IgD-negative memory B cell (primary cell): ENCODE data around the gene POU2F2. TPM values are rescaled to one million over a fixed set of nuclear protein-coding genes. Genes with fewer than 3 reads are reported as not detected.

Source experiments
- H3K27ac Mint-ChIP-seq, 3 donors: one replicate each; pipeline ENCODE4 v1.8.0; 2020 to 2022; ENCODE audit warnings: mild to moderate bottlenecking in 3 of 3, mixed read lengths in 3 of 3, moderate library complexity in 1 of 3
- H3K27me3 Mint-ChIP-seq: one replicate; pipeline ENCODE4 v1.8.0; 2021; ENCODE audit warnings: mixed read lengths
- H3K36me3 Mint-ChIP-seq: one replicate; pipeline ENCODE4 v1.8.0; 2020; ENCODE audit warnings: mild to moderate bottlenecking, mixed read lengths
- H3K4me1 Mint-ChIP-seq, 3 donors: one replicate each; pipeline ENCODE4 v1.8.0; 2020 to 2022; ENCODE audit warnings: mixed read lengths in 3 of 3, mild to moderate bottlenecking in 1 of 3
- H3K4me3 Mint-ChIP-seq, 4 donors: one replicate each; pipeline ENCODE4 v1.8.0; 2020 to 2022; ENCODE audit warnings: mild to moderate bottlenecking in 4 of 4, mixed read lengths in 4 of 4, moderate library complexity in 3 of 4
- H3K9me3 Mint-ChIP-seq, 3 donors: one replicate each; pipeline ENCODE4 v1.8.0; 2020 to 2021; ENCODE audit warnings: mixed read lengths in 3 of 3, mild to moderate bottlenecking in 1 of 3
- polyA plus RNA-seq: library from polyadenylated mRNA; unstranded; fragments of 300-500 nt; fragmentation: Illumina TruSeq; gene quantifications from one replicate; pipeline ENCODE4 v1.2.3, GENCODE V29; 2021

Gene POU2F2
- polyA plus RNA-seq, 1 donor from 2014 or later, result 89.1 TPM

GRCh38 chr19:42149447-42150202 lies 17.4 kb upstream of the POU2F2 start:
- H3K9me3 Mint-ChIP-seq, result no peaks in the 10 kb centered on the region
- no peak overlapping the region for H3K27ac Mint-ChIP-seq
- H3K27me3 Mint-ChIP-seq, result no peaks in the 10 kb centered on the region
- H3K4me3 Mint-ChIP-seq, result peak overlapping the region in 1 of 4 donors; percentile 72
- peaks cover 6 to 16% (median 16%) of the 10 kb centered on the region in 3 donors for H3K4me1 Mint-ChIP-seq
- peaks cover 7% of the 10 kb centered on the region for H3K36me3 Mint-ChIP-seq

GRCh38 chr19:42148266-42148665 lies 16.0 kb upstream of the POU2F2 start:
- no peak overlapping the region for H3K4me3 Mint-ChIP-seq
- H3K27ac Mint-ChIP-seq, result peak overlapping the region in 1 of 3 donors; percentile 57

GRCh38 chr19:42143341-42144234 lies 11.3 kb upstream of the POU2F2 start:
- Mint-ChIP-seq H3K4me1 (peaks cover 1 to 4% (median 2%) of the 10 kb centered on the region in 3 donors), H3K4me3 (no peak overlapping the region), H3K9me3 (no peaks in the 10 kb centered on the region), H3K27ac (no peak overlapping the region), H3K36me3 (peaks cover 8% of the 10 kb centered on the region), H3K27me3 (no peaks in the 10 kb centered on the region)

More at GRCh38 chr19:42148266-42148665, 16.0 kb upstream of the POU2F2 start:
- no peaks in the 10 kb centered on the region for H3K9me3 Mint-ChIP-seq
- peaks cover 0 to 10% (median 10%) of the 10 kb centered on the region in 3 donors for H3K4me1 Mint-ChIP-seq
- H3K36me3 Mint-ChIP-seq, result peaks cover 7% of the 10 kb centered on the region
- H3K27me3 Mint-ChIP-seq, result no peaks in the 10 kb centered on the region

- Mint-ChIP-seq H3K27me3 (no peaks in the 10 kb centered on the region), H3K36me3 (peaks cover 3% of the 10 kb centered on the region), H3K4me1 (peaks cover 8 to 13% (median 9%) of the 10 kb centered on the region in 3 donors), H3K27ac (no peak overlapping the region), H3K9me3 (no peaks in the 10 kb centered on the region), H3K4me3 (no peak overlapping the region)
These were observed 8.0 kb upstream of the POU2F2 start for GRCh38 chr19:42140125-42140754.

- H3K4me3 Mint-ChIP-seq, result peak overlapping the region in 3 of 4 donors; percentile 41 to 69 (median 61)
- H3K27ac Mint-ChIP-seq, result peak overlapping the region; percentile 79 to 86 (median 84)
- H3K36me3 Mint-ChIP-seq, result no peaks in the 10 kb centered on the region
- no peaks in the 10 kb centered on the region for H3K27me3 Mint-ChIP-seq
- H3K9me3 Mint-ChIP-seq, result no peaks in the 10 kb centered on the region
- peaks cover 9 to 35% (median 25%) of the 10 kb centered on the region in 3 donors for H3K4me1 Mint-ChIP-seq
These were observed 2.4 kb upstream of the POU2F2 start for GRCh38 chr19:42134535-42135070.

- Mint-ChIP-seq H3K27me3 (no peaks in the 10 kb centered on the region), H3K4me1 (peaks cover 14 to 46% (median 37%) of the 10 kb centered on the region in 3 donors), H3K9me3 (no peaks in the 10 kb centered on the region), H3K27ac (peak overlapping the region; percentile 90 to 98 (median 97)), H3K4me3 (peak overlapping the region; percentile 84 to 99 (median 95)), H3K36me3 (peaks cover 7% of the 10 kb centered on the region)
These were observed 744 bp upstream of the POU2F2 start for GRCh38 chr19:42132851-42133528.

- Mint-ChIP-seq H3K4me1 (peaks cover 19 to 55% (median 50%) of the 10 kb centered on the region in 3 donors), H3K36me3 (peaks cover 8% of the 10 kb centered on the region), H3K9me3 (no peaks in the 10 kb centered on the region), H3K4me3 (peak overlapping the region; percentile 84 to 99 (median 94)), H3K27me3 (no peaks in the 10 kb centered on the region), H3K27ac (peak overlapping the region; percentile 37 to 98 (median 97))
These were observed 857 bp downstream of the POU2F2 start for GRCh38 chr19:42131149-42132029.

GRCh38 chr19:42130254-42130573 lies 2.0 kb downstream of the POU2F2 start:
- H3K27me3 Mint-ChIP-seq, result no peaks in the 10 kb centered on the region
- H3K4me1 Mint-ChIP-seq, result peaks cover 19 to 54% (median 52%) of the 10 kb centered on the region in 3 donors
- peaks cover 11% of the 10 kb centered on the region for H3K36me3 Mint-ChIP-seq

GRCh38 chr19:42129399-42130253 lies 2.6 kb downstream of the POU2F2 start:
- Mint-ChIP-seq H3K27me3 (no peaks in the 10 kb centered on the region), H3K4me3 (peak overlapping the region; percentile 84 to 99 (median 94)), H3K4me1 (peaks cover 25 to 59% (median 54%) of the 10 kb centered on the region in 3 donors), H3K27ac (peak overlapping the region; percentile 64 to 89 (median 89)), H3K36me3 (peaks cover 14% of the 10 kb centered on the region), H3K9me3 (no peaks in the 10 kb centered on the region)

More at GRCh38 chr19:42130254-42130573, 2.0 kb downstream of the POU2F2 start:
- Mint-ChIP-seq H3K9me3 (no peaks in the 10 kb centered on the region), H3K27ac (peak overlapping the region; percentile 64 to 89 (median 89)), H3K4me3 (peak overlapping the region; percentile 84 to 99 (median 94))

GRCh38 chr19:42126574-42126973 lies 5.7 kb downstream of the POU2F2 start:
- H3K27ac Mint-ChIP-seq, result peak overlapping the region; percentile 11 to 85 (median 64)

GRCh38 chr19:42125536-42125935 lies 6.7 kb downstream of the POU2F2 start:
- Mint-ChIP-seq H3K9me3 (no peaks in the 10 kb centered on the region), H3K36me3 (peaks cover 16% of the 10 kb centered on the region), H3K4me3 (peak overlapping the region in 3 of 4 donors; percentile 30 to 92 (median 81)), H3K27me3 (no peaks in the 10 kb centered on the region), H3K4me1 (peaks cover 43 to 73% (median 66%) of the 10 kb centered on the region in 3 donors), H3K27ac (peak overlapping the region; percentile 21 to 98 (median 64))

More at GRCh38 chr19:42126574-42126973, 5.7 kb downstream of the POU2F2 start:
- peaks cover 16% of the 10 kb centered on the region for H3K36me3 Mint-ChIP-seq
- peak overlapping the region; percentile 30 to 92 (median 72) for H3K4me3 Mint-ChIP-seq
- peaks cover 37 to 70% (median 67%) of the 10 kb centered on the region in 3 donors for H3K4me1 Mint-ChIP-seq
- H3K9me3 Mint-ChIP-seq, result no peaks in the 10 kb centered on the region
- H3K27me3 Mint-ChIP-seq, result no peaks in the 10 kb centered on the region

GRCh38 chr19:42124386-42124901 lies 7.8 kb downstream of the POU2F2 start:
- no peaks in the 10 kb centered on the region for H3K27me3 Mint-ChIP-seq
- H3K9me3 Mint-ChIP-seq, result no peaks in the 10 kb centered on the region
- peaks cover 46 to 67% (median 65%) of the 10 kb centered on the region in 3 donors for H3K4me1 Mint-ChIP-seq
- peak overlapping the region; percentile 21 to 79 (median 65) for H3K4me3 Mint-ChIP-seq
- H3K27ac Mint-ChIP-seq, result peak overlapping the region; percentile 38 to 98 (median 64)
- H3K36me3 Mint-ChIP-seq, result peaks cover 16% of the 10 kb centered on the region
